ENCODE data around the gene TUBA4A.

GRCh38 chr2:219220652-219221402 lies 32.9 kb downstream of the TUBA4A start:
- TF ChIP-seq CTCF (IDR thresholded peaks at IDR 0.05) (no peak), POLR2A (IDR thresholded peaks at IDR 0.05) (no peak), EP300 (IDR thresholded peaks at IDR 0.05) (no peak), POLR2AphosphoS5 (IDR thresholded peaks at IDR 0.05) (no peak)
